Measurements from ENCODE around the gene PABPN1L.

PABPN1L gene

DNA sequence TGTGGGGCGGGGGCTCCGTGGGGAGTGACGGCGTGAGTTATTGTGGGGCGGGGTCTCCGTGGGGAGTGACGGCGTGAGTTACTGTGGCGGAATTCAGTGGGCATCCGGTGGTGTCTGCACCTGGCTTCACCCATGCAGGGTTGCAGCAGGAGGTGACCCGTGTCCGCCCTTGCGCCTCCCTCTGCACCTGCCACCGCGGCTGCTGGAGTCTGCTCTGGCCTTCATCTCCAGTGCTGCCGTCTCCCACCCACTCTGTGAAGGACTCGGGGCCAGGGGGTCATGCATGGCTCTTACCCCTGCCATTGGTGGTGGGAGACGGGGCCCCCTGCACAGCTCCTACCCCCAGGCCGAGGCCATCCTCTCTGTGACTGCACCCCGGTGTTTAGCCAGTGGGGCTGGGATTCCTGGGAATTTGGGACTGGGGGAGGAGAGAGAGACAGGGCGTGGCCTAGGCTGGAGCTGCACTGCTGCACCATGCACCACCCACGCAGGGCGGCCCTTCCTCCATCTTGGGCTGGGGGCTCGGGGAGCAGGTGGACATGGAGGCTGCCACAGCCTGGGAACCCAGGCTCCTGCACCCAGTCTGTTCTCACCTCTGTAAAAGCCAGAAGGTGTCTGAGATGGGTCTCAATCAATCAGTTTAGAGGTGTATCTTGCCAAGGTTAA lies 1.3 kb upstream of the PABPN1L start:
- H3K4me3 ChIP-seq (ENCODE audit: low read depth, low read length), result no peak overlapping the region
- DNase-seq (ENCODE audit: low read depth), result no peak
- TF ChIP-seq, protein P1, sequence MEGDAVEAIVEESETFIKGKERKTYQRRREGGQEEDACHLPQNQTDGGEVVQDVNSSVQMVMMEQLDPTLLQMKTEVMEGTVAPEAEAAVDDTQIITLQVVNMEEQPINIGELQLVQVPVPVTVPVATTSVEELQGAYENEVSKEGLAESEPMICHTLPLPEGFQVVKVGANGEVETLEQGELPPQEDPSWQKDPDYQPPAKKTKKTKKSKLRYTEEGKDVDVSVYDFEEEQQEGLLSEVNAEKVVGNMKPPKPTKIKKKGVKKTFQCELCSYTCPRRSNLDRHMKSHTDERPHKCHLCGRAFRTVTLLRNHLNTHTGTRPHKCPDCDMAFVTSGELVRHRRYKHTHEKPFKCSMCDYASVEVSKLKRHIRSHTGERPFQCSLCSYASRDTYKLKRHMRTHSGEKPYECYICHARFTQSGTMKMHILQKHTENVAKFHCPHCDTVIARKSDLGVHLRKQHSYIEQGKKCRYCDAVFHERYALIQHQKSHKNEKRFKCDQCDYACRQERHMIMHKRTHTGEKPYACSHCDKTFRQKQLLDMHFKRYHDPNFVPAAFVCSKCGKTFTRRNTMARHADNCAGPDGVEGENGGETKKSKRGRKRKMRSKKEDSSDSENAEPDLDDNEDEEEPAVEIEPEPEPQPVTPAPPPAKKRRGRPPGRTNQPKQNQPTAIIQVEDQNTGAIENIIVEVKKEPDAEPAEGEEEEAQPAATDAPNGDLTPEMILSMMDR (conservative IDR thresholded peaks at IDR 0.05; ENCODE audit: low read depth, low read length), result no peak

GRCh38 chr16:88865742-88866141 lies 718 bp downstream of the PABPN1L start:
- DNase-seq (ENCODE audit: low read depth), result no peak
- TF ChIP-seq, protein P1 (conservative IDR thresholded peaks at IDR 0.05; ENCODE audit: low read depth, low read length), result no peak
- no peak overlapping the region for H3K4me3 ChIP-seq (ENCODE audit: low read depth, low read length)

- no peak for DNase-seq (ENCODE audit: low read depth)
- H3K4me3 ChIP-seq (ENCODE audit: low read depth, low read length), result no peak overlapping the region
- TF ChIP-seq, protein P1 (conservative IDR thresholded peaks at IDR 0.05; ENCODE audit: low read depth, low read length), result no peak
Measured at GRCh38 chr16:88865310-88865709, 1.1 kb downstream of the PABPN1L start.

DNA sequence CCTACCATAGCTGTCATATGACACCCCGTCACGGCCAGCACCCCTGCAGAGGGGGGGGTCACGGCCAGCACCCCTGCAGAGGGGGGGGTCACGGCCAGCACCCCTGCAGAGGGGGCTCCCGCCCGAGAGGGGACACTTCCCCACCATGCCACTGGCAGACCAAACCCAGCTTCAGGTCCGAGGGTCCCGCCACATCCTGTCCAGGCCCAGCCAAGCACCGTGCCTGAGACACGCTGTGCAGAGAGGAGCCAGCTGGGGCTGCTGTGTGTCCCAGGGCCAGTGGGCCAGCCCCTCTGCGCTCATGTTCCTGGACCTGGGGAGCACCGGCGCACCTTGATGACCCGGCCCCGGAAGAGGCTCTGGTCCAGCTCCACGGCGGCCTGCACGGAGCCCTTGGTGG lies 1.9 kb downstream of the PABPN1L start:
- TF ChIP-seq, protein P1 (conservative IDR thresholded peaks at IDR 0.05; ENCODE audit: low read depth, low read length), result no peak
- no peak for DNase-seq (ENCODE audit: low read depth)
- no peak overlapping the region for H3K4me3 ChIP-seq (ENCODE audit: low read depth, low read length)

GRCh38 chr16:88864099-88864498 lies 2.4 kb downstream of the PABPN1L start:
- DNase-seq (ENCODE audit: low read depth), result no peak
- no peak overlapping the region for H3K4me3 ChIP-seq (ENCODE audit: low read depth, low read length)
- TF ChIP-seq, protein P1 (conservative IDR thresholded peaks at IDR 0.05; ENCODE audit: low read depth, low read length), result no peak

GRCh38 chr16:88863426-88863825 lies 3.0 kb downstream of the PABPN1L start:
- no peak for DNase-seq (ENCODE audit: low read depth)
- no peak overlapping the region for H3K4me3 ChIP-seq (ENCODE audit: low read depth, low read length)
- TF ChIP-seq, protein P1 (conservative IDR thresholded peaks at IDR 0.05; ENCODE audit: low read depth, low read length), result no peak

- H3K4me3 ChIP-seq (ENCODE audit: low read depth, low read length), result no peak overlapping the region
Measured at GRCh38 chr16:88862968-88863367, 3.5 kb downstream of the PABPN1L start.

More at GRCh38 chr16:88862968-88863367, 3.5 kb downstream of the PABPN1L start:
- TF ChIP-seq, protein P1 (conservative IDR thresholded peaks at IDR 0.05; ENCODE audit: low read depth, low read length), result no peak
- DNase-seq (ENCODE audit: low read depth), result no peak

All from choroid plexus epithelial cell (primary cell).